DMS153 treated with DMSO at 0.1 percent for 48 hours (cell line): ENCODE measurements around the gene MCL1.

Source experiments
- DNase-seq: peaks from one replicate; lab custom pipeline; 2025; ENCODE audit not compliant: unreplicated experiment; lab: John Stamatoyannopoulos, UW

Gene MCL1

DNA sequence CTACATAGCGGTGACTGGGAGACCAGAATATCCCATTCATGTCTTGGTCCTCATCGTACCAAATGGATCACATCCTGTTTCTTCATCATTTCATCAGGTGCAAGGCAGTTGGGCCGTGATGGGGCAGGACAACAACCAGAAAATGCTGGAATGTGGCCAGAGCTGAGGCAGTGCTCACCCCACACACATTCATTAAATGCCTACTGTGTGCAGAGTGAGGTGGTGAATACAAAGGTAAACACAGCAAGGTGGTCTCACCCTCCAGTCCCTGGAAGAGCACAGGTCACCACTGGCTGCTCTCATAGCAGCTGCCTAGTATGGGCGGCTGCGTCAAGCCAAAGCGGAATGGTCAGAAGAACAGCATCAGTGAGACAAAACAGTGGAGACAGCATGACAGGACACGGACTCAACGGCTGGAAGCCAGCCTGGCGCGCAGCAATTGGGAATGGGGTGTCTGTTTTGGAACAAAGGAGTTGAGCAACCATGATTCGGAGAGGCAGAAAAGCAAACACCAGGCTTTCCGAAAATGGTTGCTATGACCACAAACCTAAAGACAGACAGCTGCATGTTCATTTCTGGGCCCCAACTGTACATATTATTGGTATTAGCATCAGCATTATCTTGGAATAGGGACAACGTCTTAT lies 35.8 kb downstream of the MCL1 start:
- peak; percentile 99 for DNase-seq

DNA sequence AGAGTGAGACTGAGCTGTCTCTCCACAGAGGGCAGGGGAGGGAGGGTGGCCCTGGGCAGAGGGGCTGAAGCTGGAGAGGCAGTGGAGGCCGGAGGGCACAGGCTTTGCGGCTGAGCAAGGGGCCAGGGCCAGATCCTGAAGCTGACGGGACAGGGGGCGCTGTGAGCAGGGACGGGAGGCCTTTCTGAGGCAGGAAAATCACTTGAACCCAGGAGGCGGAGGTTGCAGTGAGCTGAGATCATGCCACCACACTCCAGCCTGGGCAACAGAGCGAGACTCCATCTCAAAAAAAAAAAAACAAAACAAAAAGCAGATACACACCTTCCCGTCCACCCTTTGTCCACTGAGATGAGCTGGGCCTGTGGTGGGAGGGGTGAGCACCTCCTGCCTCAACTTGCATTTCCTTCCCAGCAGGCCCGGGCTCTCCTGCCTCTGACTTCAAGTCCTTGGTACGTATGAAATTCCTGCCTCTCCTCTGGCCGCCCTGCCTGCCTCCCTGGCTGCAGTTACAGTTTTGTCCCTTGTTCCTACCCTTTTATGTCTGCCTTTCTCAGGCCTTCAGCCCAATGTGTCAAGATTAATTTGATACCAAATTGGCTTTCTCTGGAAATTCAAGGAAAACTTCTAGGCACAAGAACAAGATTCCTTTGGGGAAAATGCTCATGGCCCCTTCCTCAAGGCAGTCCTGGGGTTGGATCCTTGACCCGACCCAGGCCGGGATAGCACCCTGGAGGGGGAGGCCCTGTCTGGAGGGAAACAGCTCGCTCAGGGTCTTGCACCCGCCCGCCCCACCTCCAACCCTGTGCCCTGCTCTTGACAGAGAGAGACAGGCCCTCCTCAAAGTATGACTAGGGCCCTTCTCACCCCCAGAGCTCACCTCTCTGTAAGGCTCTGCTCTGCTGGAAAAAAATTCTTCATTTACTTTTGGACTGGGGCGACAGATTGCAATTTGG lies 41.4 kb downstream of the MCL1 start:
- DNase-seq = no peak

GRCh38 chr1:150536836-150537731 lies 42.3 kb downstream of the MCL1 start:
- no peak for DNase-seq

- no peak for DNase-seq
These were observed 43.7 kb downstream of the MCL1 start for GRCh38 chr1:150535511-150536287.

DNA sequence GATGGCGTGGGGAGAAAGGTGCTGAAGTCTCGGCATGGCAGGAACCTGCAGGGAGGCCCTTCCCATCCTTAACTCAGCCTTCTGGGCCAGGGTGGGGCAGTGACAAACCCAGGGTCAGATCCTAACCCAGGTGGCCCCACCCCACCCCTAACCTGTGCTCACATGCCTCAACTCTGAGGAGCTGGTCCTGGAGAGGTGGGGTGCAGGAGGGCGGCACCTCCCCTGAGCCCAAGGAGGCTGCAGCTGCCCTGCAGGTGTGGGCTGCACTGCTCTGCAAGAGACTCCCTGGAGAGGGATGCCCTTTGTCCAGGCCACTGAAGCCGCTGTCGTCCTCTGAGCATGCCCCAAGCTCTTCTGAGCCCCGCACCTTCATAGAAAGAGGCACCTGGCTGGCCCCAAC lies 45.4 kb downstream of the MCL1 start:
- no peak for DNase-seq

- DNase-seq = no peak
These were observed 46.5 kb downstream of the MCL1 start for GRCh38 chr1:150532860-150533259.

DNA sequence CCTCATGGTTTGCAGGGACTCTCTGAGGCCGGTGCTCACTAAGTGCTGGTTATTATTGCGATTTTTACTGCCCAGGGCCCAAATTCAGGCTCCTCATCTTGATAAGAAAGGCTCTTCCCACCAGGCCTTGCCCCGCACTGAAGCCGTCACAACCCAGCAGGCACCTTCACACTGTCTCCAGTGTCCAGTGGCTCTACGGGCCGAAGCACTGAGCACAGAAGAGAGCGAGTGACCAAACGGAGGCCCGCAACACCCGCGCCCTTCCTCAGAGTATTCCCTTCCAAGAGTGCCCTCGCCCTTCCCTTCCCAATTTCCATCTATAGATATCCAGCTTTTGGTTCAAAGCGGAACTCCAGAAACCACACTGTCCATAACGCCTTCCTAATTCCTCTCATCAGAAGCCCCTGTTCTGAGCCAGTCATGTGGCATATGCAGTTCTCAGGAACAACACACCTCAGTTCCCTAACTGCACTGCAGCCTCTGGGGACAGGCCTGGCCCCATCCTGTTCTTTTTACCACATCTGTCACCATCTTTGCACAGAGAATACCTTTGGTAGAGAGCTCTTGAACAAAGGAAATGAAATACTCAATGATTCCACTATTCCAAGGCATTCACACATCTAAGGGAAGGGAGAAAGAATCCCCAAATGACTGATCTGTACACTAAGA lies 48.8 kb downstream of the MCL1 start:
- DNase-seq = no peak

DNA sequence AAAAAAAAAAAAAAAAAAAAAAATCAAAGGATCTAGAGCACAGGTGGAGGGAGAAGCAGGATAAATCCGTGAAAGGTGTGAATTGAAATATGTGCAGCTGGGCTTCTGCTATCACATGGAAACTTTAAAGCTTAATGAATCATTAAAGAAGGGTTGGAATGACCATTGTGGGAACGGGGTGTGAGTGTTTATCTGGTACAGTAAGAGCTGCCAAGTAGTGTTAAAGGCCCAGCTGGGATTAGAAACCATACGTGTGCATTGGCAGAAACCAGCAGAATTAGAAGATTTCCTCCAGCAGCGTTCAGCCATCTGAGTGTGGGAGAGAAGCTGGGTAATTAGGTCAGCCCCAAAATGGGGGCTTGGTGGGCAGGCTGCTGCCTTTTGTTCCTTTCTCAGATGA lies 50.4 kb downstream of the MCL1 start:
- no peak for DNase-seq

GRCh38 chr1:150528196-150528595 lies 51.2 kb downstream of the MCL1 start:
- DNase-seq = no peak

GRCh38 chr1:150525348-150525747 lies 54.1 kb downstream of the MCL1 start:
- DNase-seq = no peak
